ENCODE measurements around the gene LIPT2.
A peak's percentile ranks its signal among the peaks of the same experiment; 100 is the strongest.

Gene LIPT2

GRCh38 chr11:74457356-74457755 lies 36.2 kb downstream of the LIPT2 start:
- no peak for TF ChIP-seq ARNTL (CRISPR knock-in tag; IDR thresholded peaks at IDR 0.05; ENCODE audit: borderline replicate concordance, low read depth)
- no peak for TF ChIP-seq PPARA (CRISPR knock-in tag; IDR thresholded peaks at IDR 0.05; ENCODE audit: borderline replicate concordance)
- no peak for TF ChIP-seq GLIS3 (CRISPR knock-in tag; IDR thresholded peaks at IDR 0.05)
- TF ChIP-seq, protein P1, sequence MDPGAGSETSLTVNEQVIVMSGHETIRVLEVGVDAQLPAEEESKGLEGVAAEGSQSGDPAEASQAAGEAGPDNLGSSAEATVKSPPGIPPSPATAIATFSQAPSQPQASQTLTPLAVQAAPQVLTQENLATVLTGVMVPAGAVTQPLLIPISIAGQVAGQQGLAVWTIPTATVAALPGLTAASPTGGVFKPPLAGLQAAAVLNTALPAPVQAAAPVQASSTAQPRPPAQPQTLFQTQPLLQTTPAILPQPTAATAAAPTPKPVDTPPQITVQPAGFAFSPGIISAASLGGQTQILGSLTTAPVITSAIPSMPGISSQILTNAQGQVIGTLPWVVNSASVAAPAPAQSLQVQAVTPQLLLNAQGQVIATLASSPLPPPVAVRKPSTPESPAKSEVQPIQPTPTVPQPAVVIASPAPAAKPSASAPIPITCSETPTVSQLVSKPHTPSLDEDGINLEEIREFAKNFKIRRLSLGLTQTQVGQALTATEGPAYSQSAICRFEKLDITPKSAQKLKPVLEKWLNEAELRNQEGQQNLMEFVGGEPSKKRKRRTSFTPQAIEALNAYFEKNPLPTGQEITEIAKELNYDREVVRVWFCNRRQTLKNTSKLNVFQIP (CRISPR knock-in tag; IDR thresholded peaks at IDR 0.05; ENCODE audit: borderline replicate concordance, low read depth) = no peak
- TF ChIP-seq CSDC2 (CRISPR knock-in tag; IDR thresholded peaks at IDR 0.05) = no peak
- TF ChIP-seq ZFP3 (CRISPR knock-in tag; IDR thresholded peaks at IDR 0.05) = no peak
- no peak for TF ChIP-seq PATZ1 (CRISPR knock-in tag; IDR thresholded peaks at IDR 0.05; ENCODE audit: borderline replicate concordance)
- TF ChIP-seq SNAI2 (CRISPR knock-in tag; IDR thresholded peaks at IDR 0.05) = no peak
- no peak for TF ChIP-seq ZC3H10 (CRISPR knock-in tag; IDR thresholded peaks at IDR 0.05)
- no peak for TF ChIP-seq CREB5 (CRISPR knock-in tag; IDR thresholded peaks at IDR 0.05; ENCODE audit: low read depth)
- TF ChIP-seq ZFP30 (CRISPR knock-in tag; IDR thresholded peaks at IDR 0.05) = no peak
- TF ChIP-seq OSR1 (CRISPR knock-in tag; IDR thresholded peaks at IDR 0.05) = no peak
- TF ChIP-seq ESRRG (CRISPR knock-in tag; IDR thresholded peaks at IDR 0.05) = no peak
- TF ChIP-seq RARB (CRISPR knock-in tag; IDR thresholded peaks at IDR 0.05) = no peak
- no peak for TF ChIP-seq TCF4 (CRISPR knock-in tag; IDR thresholded peaks at IDR 0.05; ENCODE audit: borderline replicate concordance)
- TF ChIP-seq, protein P2, sequence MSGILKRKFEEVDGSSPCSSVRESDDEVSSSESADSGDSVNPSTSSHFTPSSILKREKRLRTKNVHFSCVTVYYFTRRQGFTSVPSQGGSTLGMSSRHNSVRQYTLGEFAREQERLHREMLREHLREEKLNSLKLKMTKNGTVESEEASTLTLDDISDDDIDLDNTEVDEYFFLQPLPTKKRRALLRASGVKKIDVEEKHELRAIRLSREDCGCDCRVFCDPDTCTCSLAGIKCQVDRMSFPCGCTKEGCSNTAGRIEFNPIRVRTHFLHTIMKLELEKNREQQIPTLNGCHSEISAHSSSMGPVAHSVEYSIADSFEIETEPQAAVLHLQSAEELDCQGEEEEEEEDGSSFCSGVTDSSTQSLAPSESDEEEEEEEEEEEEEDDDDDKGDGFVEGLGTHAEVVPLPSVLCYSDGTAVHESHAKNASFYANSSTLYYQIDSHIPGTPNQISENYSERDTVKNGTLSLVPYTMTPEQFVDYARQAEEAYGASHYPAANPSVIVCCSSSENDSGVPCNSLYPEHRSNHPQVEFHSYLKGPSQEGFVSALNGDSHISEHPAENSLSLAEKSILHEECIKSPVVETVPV (CRISPR knock-in tag; IDR thresholded peaks at IDR 0.05) = no peak
- TF ChIP-seq, protein P3, sequence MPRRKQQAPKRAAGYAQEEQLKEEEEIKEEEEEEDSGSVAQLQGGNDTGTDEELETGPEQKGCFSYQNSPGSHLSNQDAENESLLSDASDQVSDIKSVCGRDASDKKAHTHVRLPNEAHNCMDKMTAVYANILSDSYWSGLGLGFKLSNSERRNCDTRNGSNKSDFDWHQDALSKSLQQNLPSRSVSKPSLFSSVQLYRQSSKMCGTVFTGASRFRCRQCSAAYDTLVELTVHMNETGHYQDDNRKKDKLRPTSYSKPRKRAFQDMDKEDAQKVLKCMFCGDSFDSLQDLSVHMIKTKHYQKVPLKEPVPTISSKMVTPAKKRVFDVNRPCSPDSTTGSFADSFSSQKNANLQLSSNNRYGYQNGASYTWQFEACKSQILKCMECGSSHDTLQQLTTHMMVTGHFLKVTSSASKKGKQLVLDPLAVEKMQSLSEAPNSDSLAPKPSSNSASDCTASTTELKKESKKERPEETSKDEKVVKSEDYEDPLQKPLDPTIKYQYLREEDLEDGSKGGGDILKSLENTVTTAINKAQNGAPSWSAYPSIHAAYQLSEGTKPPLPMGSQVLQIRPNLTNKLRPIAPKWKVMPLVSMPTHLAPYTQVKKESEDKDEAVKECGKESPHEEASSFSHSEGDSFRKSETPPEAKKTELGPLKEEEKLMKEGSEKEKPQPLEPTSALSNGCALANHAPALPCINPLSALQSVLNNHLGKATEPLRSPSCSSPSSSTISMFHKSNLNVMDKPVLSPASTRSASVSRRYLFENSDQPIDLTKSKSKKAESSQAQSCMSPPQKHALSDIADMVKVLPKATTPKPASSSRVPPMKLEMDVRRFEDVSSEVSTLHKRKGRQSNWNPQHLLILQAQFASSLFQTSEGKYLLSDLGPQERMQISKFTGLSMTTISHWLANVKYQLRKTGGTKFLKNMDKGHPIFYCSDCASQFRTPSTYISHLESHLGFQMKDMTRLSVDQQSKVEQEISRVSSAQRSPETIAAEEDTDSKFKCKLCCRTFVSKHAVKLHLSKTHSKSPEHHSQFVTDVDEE (CRISPR knock-in tag; IDR thresholded peaks at IDR 0.05) = no peak
- ATAC-seq = no peak

- ATAC-seq = peak; percentile 80
- TF ChIP-seq PATZ1 (CRISPR knock-in tag; IDR thresholded peaks at IDR 0.05; ENCODE audit: borderline replicate concordance) = no peak
- no peak for TF ChIP-seq GLIS3 (CRISPR knock-in tag; IDR thresholded peaks at IDR 0.05)
- no peak for TF ChIP-seq ZFP3 (CRISPR knock-in tag; IDR thresholded peaks at IDR 0.05)
- TF ChIP-seq SNAI2 (CRISPR knock-in tag; IDR thresholded peaks at IDR 0.05) = no peak
- TF ChIP-seq, protein P1 (CRISPR knock-in tag; IDR thresholded peaks at IDR 0.05; ENCODE audit: borderline replicate concordance, low read depth) = no peak
- TF ChIP-seq TOX (CRISPR knock-in tag; IDR thresholded peaks at IDR 0.05; ENCODE audit: borderline replicate concordance) = no peak
Observed at GRCh38 chr11:74453373-74453975, 40.0 kb downstream of the LIPT2 start.

Measured in SK-N-SH treated with all-trans-retinoic acid at 6 μM for 48 hours (cell line).